ENCODE data around the gene DCUN1D5.

The DCUN1D5 gene

DNA sequence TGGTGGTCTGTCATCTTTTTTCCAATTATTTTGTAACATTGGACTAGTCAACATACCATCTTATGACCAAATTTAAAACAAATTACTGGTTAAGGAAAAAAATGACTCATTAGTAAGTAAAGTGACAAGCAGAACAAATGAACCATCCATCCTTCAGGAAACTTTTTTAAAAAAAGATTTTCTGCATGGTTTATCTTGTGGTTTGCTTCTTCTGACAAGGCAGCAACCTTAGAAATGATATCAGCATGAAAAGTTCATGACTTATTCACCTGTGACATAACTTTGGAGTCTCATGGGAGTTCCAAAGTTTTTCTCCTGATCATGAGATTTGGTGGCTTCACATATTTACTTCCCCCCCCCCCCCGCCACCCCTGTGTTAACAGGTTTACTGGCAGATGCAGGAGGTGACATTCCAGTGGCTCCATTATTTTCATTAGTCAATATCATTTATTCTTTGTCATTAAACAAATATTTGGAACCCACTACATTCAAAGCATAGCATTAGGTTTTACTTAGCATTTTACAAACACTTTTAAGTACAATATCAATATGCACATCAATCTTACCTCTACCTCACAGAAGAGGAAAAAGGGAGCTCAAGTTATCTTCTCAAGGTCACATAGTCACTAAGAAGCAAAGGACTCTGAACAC lies 40.7 kb downstream of the DCUN1D5 start:
- TF ChIP-seq SIN3A (IDR thresholded peaks at IDR 0.05; ENCODE audit: borderline replicate concordance, insufficient read depth, low read length): no peak
- no peak for TF ChIP-seq FOXP2 (optimal IDR thresholded peaks at IDR 0.05; ENCODE audit: borderline replicate concordance, extremely low read depth, extremely low read length, insufficient read depth)
- no peak for TF ChIP-seq POLR2AphosphoS5 (IDR thresholded peaks at IDR 0.05; ENCODE audit: low read depth, low read length)
- no peak for TF ChIP-seq REST (IDR thresholded peaks at IDR 0.05; ENCODE audit: insufficient read depth in 1 of 2, low read depth in 2 of 2, low read length in 2 of 2)
- no peak for TF ChIP-seq TAF1 (IDR thresholded peaks at IDR 0.05; ENCODE audit: borderline replicate concordance, insufficient read depth, low read length)

DNA sequence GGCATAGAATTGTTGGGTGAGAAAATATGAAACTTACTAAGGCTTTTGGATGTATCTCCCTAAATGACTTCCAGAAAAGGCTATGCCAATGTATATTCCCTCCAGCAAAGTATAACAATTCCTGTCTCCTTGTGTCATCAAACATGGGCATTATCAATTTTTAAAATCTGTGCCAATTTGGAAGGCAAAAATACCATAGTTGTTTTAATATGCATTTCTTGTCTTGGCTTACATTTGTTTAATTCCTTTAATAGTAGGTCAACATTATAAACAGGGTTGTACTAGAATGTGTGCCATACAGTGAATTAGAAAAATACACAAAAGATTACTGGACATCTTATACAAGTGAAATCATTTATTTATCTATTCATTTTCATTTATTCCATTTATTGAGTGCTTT lies 41.6 kb downstream of the DCUN1D5 start:
- TF ChIP-seq FOXP2 (optimal IDR thresholded peaks at IDR 0.05; ENCODE audit: borderline replicate concordance, extremely low read depth, extremely low read length, insufficient read depth) (no peak), REST (IDR thresholded peaks at IDR 0.05; ENCODE audit: insufficient read depth in 1 of 2, low read depth in 2 of 2, low read length in 2 of 2) (no peak), SIN3A (IDR thresholded peaks at IDR 0.05; ENCODE audit: borderline replicate concordance, insufficient read depth, low read length) (no peak), TAF1 (IDR thresholded peaks at IDR 0.05; ENCODE audit: borderline replicate concordance, insufficient read depth, low read length) (no peak), POLR2AphosphoS5 (IDR thresholded peaks at IDR 0.05; ENCODE audit: low read depth, low read length) (no peak)

DNA sequence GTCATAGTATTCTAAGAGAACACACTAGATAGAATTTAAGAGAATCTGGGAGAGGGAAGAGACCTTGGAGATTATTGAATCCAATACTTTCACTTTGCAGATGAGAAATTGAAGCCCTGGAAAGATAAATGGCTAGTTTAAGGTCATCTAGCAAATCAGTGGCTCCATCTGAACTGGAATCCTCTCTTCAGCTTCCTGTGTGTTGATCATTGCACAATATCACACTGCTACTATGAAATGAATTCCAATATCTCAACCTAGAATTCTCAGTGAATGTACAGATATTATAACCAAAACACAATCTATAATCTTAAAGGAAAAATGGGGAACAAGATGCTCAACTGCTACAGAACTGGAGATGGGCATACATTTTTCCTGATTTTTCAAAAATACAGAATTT lies 44.1 kb downstream of the DCUN1D5 start:
- TF ChIP-seq POLR2AphosphoS5 (IDR thresholded peaks at IDR 0.05; ENCODE audit: low read depth, low read length) (no peak), TAF1 (IDR thresholded peaks at IDR 0.05; ENCODE audit: borderline replicate concordance, insufficient read depth, low read length) (no peak), SIN3A (IDR thresholded peaks at IDR 0.05; ENCODE audit: borderline replicate concordance, insufficient read depth, low read length) (no peak), FOXP2 (optimal IDR thresholded peaks at IDR 0.05; ENCODE audit: borderline replicate concordance, extremely low read depth, extremely low read length, insufficient read depth) (no peak)

GRCh38 chr11:103043826-103044678 lies 47.9 kb downstream of the DCUN1D5 start:
- TF ChIP-seq POLR2AphosphoS5 (IDR thresholded peaks at IDR 0.05; ENCODE audit: low read depth, low read length) (no peak), REST (IDR thresholded peaks at IDR 0.05; ENCODE audit: insufficient read depth in 1 of 2, low read depth in 2 of 2, low read length in 2 of 2) (no peak), TAF1 (IDR thresholded peaks at IDR 0.05; ENCODE audit: borderline replicate concordance, insufficient read depth, low read length) (no peak), SIN3A (IDR thresholded peaks at IDR 0.05; ENCODE audit: borderline replicate concordance, insufficient read depth, low read length) (no peak), FOXP2 (optimal IDR thresholded peaks at IDR 0.05; ENCODE audit: borderline replicate concordance, extremely low read depth, extremely low read length, insufficient read depth) (no peak)

- TF ChIP-seq REST (IDR thresholded peaks at IDR 0.05; ENCODE audit: insufficient read depth in 1 of 2, low read depth in 2 of 2, low read length in 2 of 2) (no peak), POLR2AphosphoS5 (IDR thresholded peaks at IDR 0.05; ENCODE audit: low read depth, low read length) (no peak), TAF1 (IDR thresholded peaks at IDR 0.05; ENCODE audit: borderline replicate concordance, insufficient read depth, low read length) (no peak), SIN3A (IDR thresholded peaks at IDR 0.05; ENCODE audit: borderline replicate concordance, insufficient read depth, low read length) (no peak), FOXP2 (optimal IDR thresholded peaks at IDR 0.05; ENCODE audit: borderline replicate concordance, extremely low read depth, extremely low read length, insufficient read depth) (no peak)
These were observed 49.8 kb downstream of the DCUN1D5 start for GRCh38 chr11:103042161-103042560.

Measured in PFSK-1 (cell line).